NCI-H510A treated with DMSO at 0.1 percent for 48 hours (cell line): Measurements from ENCODE around the gene FAM89B.
A peak's percentile ranks its signal among the peaks of the same experiment; 100 is the strongest.
"Not testable (repeated sequence)": the region's sequence is repeated elsewhere in the genome, so short reads cannot be mapped to it uniquely, and the experiment has no call there.

ENCODE experiments used
- DNase-seq: peaks from one replicate; lab custom pipeline; 2025; lab: John Stamatoyannopoulos, UW

FAM89B gene

DNA sequence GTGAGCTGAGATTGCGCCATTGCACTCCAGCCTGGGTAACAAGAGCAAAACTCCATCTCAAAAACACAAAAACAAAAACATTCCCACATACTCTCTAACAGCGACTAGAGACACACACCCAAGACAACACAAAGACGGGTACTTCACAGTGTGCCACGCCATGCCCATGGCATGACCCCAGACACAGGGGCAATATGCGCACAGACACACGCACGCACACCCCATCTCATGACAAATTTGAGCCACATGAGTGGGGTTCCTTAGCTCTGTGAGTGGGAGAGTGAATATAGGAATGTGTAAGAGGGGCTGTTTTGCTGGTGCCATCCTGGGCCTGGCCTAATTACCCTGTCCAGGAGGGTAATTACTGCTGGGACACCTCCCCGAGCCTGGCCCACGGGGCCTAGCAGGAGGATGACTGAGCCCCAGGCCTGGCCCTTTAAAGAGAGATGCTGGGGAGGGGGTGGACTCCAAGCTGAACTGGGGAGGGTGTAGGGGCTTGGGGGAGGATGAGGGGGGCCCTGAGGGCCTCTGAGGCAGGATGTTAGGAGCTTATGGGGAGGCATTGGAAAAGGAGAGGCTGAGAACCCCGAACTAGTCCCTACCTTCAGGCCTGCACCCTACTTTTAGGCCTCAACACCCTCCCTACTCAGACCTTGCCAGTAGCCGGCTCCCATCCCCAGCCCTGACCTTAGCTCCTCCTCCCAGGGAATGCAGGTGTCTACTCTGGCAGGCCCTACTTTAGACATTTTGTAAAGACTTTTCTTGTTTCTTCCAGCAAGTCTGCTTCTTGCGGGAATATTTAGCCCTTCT is 15.7 kb upstream of the FAM89B start:
- DNase-seq, result no peak

DNA sequence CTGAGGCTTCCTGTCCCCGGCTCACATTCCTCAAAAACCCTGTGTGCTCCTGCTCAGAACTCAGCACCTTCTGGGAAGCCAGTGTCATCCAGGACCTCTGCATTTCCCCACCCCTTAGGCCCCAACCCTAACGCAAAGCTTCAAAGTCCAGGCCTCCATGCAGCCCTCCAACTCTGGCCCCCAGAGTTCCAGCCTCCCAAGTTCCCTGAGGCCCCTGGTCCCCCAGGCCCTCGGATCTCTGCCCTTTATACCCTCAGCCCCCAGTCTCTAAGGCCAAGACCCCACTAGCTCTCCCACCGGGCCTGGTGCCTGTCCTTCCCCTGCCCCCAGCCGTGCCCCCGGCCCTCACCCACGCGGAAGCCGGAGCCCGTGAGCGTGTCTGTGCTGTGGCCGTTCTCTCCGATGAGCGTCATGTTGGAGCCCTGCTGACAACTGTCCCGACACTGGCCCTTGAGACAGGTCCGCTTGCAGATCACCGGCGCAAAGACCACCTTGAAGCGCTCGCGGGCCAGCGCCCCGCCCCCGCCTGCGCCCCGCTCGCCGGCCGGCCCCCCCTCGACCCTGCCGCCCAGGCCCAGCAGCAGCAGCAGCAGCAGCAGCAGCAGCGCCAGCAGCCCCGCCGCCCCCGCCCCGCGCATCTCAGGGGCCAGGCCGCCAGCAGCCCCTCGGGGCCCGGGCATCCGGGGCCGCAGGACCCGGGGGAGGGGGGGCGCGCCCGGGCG is 14.9 kb upstream of the FAM89B start:
- DNase-seq, result no peak

DNA sequence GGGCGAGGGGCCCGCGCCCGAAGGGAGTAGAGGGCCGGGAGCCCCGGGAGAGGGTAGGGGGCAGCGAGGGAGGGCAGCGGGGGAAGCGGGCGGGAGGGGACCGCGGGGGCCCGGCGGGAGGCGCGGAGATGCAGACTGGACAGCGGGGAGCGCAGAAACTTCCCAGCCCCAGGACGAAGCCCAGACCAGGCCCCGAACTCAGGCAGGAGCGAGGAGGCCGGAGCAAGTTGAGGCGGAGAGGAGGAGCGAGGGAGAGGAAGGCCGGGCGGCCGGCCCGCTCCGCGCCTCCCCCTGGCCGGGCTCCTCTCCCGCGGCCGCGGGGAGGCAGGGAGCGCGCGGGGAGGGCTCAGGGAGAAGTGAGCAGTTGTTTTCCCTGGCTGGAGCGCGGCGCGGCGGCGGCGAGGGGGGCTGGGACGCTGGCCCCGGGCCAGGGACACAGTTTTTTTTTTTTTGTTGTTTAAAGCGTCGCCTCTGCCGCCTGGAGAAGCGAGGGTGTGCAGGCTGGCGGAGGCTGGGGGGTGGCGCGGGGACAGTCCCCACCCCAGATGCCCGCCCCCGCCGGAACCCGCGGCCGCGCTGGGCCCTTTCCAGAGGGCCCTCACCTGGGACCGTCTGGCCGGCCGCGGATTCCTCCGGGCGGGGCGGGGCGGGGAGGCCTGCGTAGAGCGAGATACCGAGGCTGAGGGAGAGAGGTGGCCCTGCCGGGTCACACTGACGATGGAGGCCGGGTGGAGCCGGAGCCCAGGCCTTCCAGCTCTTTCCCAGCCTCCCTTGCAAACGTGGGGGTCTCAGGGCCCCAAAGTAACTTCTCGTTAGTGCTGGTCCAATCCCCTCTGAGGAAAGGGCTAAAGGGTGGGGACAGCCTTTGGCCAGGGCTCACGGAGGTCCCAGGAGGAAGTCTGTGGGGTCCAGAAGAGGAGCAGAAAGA is 14.1 kb upstream of the FAM89B start, which contains the start of gene LTBP3:
Gene LTBP3, minus strand, starts transcription at position 358 of the 928 bp plus-strand sequence. CDS start 400 bp downstream, outside the sequence.
- DNase-seq, result peak; percentile 53

DNA sequence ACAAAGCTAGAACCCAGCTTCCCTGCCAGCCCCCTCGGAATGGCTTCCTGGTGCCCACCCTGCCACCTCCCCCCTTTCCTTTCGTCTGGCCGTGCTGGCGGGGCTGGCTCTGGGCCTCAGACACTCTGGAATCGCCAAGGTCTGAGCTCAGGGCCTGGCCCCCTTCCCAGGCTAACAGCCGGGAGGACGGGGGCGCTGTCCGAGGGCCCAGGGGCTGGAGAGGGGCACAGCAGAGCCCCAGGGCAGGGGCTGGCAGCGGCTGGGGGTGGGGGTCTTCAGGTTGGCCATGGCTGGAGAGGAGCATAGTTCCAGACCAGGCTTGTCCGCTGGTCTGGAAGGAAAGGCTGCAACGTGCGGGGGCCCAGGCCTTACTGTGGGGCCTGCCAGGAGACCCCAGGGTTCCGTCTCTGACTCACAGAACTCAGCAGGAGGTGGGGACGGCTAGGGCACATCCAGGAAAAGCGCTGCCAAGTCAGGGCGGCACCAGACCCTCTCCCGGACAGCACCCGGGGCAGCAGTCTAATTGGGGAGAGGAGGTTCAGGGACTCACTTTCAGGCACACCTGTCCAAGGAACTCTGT is 13.3 kb upstream of the FAM89B start:
- no peak for DNase-seq

DNA sequence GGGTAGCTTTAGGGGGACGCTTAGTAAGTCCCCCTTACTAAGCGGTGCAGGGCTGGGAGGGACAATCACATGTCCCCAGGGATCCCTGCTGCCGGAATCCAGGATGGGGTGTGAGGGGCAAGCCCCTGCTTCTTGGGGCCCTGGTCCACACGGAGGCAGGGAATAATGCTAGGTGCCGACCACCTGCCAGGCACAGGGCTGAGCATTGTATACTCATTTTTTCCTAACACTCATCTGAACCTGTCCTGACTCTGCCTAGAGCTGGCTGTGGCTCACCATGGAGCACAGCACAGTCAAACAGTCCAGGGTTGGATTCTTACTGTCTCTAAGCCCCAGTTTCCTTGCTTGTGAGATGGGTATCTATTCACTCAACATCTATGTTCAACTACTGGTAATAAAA is 12.8 kb upstream of the FAM89B start:
- DNase-seq, result no peak

DNA sequence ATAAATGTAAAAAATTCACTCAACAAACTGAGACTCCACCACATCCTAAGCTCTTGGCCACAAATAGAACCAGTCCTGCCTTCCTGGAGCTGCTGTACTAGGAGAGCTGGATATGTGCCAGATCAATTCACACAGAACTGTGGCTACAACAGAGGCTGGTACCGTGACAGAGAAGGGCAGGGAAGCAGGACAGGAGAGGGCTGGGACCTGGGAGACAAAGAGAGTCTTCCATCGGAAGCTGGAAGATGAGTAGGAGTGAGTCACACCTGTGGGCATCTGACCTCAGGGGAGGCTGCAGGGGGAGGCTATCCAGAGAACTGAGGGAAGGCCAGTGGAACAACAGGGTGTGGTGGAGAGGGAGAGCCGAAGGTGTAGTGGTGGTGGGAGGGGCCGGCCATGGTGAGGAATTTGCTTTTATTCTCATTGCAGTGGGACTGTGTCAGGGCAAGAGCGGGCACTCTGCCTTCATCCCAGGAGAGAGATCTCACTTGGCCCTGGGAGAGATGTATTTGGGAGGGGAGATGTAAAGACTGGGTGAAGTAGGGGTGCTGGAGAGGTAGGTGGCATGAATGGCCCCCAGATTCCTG is 12.3 kb upstream of the FAM89B start:
- peak; percentile 77 for DNase-seq

DNA sequence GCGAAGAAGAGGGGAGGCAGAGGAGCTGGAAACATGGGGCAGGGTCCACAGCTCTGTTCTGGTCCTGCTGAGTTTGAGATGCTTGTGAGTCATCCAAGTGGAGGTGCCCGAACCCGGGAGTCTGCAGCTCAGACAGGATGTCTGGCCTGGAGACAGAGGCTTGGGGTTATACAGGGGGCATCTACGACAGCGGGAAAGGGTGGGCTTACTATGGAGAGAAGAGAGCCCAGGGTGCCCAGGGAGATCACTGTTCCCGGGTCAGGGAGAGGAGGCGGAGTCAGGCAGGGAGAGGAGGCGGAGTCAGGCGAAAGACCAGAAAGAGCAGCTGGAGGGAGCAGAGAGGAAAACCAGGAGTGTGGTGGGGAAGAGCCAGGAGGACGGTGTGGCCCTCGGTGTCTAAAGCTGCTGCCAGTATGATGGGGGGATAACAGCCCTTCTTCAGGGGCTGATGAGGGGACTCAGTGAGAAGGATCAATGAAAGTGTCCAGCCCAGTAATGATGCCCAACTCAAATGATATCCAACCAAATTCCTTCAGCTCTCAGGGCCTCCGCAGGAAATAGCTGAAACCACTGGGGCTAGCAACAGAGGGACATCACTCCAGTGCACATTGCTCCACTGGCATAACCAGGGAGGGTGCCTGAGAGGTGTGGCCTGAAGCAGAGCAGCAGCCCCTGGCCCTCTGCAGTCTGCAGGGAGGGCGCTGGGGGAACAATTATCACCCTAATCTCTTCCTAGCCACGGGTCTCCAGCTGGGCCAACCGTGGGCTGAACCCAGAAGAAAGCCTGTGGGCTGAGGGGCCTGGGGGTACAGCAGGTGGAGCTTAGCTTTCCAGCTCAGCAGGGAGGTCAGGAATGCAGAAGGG is 11.6 kb upstream of the FAM89B start:
- peak; percentile 19 for DNase-seq

DNA sequence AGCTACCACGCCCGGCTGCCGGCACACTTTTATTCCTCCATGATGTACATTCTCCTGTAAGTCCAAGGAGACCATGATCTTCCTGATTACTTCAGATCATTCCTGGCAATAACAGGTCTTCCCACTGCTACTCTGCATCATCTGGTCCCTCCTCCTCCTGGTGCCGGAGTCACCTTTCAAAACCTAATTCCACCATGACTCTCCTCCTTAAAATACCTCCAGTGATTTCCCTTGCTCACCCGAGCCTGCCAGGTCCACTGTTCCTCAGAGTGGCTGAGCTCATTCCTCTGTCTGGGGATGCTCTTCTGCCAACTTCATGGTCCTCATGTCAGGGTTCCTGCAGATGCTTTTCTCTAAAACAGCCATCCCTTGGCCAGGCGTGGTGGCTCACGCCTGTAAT is 10.3 kb upstream of the FAM89B start:
- no peak for DNase-seq

DNA sequence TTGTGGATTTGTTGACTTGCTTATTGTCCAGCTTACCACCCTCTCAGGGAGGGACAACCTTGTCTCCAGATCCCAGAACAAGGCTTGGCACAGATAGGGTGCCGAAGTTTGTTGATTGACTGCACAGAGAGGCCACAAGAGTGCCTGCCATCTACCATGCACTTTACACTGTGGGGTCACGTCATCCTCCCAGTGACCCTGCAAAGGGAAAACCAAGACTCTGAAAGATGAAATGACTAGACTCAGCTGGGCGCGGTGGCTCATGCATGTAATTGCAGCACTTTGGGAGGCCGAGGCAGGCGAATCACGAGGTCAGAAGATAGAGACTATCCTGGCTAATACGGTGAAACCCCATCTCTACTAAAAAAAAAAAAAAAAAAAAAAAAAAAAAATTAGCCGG is 9.6 kb upstream of the FAM89B start:
- no peak for DNase-seq

DNA sequence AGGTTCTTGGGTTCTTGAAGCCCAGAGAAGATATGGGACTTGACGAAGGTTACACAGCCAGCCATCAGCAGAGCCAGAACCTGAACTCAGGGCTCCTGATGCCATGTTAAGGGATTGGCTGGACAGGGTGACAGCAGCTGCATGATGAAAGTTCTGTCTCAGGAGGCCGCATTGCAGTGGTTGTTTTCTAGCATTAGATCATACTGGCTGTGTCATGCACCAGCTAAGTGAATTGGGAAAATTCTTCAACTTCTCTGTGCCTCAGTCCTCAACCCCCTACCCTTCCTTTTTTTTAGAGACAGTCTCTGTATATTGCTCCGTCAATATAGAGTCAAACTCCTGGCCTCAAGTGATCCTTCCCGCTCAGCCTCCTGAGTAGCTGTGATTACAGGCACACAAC is 8.7 kb upstream of the FAM89B start:
- DNase-seq, result no peak

DNA sequence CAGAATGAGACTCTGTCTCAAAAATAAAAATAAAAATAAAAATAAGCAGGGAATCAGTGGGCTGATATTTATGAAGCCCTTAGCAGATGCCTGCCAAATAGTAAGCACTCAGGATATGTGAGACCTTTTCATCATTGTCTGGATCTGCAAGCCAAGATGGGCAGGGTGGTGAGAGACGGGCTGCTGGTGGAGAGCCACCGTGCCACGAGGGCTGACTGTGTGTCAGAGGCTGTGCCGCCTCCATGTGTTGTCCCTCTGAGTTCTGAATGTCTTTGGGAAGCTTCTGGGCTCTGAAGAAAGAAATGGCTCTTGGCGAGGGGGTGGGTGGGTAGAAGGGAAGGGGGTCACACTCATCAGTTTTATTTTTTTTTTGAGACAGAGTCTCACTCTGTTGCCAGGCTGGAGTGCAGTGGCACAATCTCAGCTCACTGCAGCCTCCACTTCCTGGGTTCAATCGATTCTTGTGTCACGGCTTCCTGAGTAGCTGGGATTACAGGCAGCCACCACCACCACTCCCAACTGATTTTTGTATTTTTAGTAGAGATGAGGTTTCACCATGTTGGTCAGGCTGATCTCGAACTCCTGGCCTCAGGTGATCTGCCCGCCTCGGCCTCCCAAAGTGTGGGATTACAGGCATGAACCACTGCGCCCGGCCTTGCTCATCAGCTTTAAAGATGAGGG is 7.3 kb upstream of the FAM89B start:
- not testable (repeated sequence) for DNase-seq

DNA sequence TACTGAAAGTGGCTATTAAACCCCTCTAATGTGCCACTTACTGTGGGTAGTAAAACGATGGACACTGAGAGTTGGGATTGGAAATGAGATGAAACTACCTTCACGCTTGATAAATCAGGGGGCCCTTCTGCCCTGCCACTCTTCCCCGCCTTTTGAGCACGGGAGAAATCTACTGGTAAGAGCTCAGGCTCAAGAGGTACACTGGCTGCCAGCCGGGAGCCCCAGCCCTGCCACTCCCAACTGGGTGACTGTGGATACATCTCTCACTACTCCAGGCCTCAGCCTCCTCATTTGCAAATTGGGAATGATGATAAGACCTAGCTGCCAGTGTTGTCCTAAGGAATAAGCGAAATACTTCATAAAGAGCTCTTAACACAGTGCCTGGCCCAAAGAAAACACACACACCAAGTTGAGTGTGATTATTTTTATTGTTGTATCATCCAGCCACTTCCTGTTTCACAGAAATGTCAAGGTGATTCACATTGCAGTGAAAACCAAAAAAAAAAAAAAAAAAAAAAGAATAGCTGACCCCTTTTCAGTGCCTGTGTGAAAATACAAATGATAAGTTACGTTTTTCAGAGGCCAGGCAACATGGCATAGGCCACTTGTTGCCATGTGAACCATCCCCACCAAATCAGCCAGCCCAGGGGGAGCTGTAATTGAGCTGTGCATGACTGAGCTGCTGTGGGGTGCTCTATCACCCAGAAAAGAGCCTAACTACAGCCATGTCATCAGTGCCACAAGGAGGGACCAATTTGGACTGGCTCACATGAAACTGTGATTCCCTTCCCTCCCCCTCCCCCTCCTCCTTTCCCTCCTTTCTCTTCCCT is 6.5 kb upstream of the FAM89B start:
- DNase-seq, result no peak

DNA sequence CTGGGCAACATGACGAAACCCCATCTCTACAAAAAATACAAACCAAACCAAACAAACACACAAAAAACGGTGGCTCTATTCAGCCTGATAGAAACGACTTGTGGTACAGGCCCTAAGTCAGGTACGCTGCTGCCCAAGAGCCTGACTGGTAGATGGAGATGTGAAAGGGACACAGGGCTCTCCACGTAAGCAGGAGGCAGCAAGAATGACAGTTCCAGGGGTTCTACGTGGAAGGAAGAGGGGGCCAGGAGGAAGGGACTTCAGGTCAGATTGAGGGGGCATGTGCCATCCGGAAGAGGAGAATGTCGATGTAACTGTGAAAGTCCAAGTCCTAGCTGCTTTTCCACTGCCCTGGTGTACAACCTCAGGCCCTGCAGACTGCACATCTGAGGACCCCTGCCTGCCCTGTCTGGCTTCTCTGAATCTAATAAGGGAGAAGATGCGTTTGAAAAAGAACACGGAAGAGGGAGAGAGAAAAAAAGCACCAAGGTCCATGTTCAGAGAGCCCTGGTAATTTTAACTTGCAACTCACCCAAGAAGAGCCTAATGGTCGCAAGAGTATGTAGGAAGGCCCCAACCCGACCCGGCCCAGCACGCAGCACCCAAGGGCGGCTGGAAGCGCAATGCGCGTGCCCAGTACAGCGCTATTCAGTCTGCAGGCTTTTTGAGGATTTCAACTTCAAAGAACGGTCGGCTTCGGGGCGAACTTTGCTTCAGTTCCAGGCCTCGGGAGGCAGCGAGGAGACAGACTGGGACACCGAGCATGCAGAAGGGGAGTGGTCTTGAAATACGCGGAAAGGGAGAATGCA is 3.0 kb upstream of the FAM89B start:
- no peak for DNase-seq

DNA sequence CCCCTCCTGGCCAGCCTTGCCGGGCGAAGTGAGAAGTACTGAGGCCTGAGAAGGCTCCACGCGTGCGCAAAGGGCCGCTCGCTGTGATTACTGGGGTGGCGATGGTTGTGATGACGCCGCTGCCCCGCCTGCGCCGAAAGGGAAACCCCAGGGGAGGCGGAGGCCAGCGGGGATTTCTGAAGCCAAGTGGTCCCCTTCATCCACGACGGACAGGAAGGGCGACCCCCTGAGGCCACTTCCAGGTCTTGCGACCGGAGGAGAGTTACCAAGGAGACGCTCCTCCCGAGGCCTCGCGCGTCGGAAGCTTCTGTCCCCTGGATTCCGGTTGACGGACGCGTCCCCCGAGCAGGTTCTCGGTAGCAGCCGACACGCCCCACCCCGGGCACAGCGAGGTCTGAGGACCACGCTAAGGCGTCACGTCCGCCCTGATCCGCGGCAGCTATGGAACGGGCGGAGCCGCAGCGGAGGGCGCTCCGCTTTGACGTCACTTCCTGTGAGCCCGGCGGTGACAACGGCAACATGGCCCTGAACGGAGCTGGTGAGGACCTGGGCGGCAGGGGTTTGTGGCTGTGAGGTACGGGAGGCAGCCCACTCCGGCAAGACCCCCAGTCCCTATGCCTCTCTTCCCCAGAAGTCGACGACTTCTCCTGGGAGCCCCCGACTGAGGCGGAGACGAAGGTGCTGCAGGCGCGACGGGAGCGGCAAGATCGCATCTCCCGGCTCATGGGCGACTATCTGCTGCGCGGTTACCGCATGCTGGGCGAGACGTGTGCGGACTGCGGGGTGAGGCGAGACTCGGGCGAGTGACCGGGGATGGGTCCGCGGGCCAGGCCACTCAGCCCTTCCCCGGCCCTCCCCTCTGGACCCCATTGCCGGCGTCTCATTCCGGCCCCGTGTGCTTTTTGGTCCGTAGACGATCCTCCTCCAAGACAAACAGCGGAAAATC is 2.1 kb upstream of the FAM89B start, which contains the start of gene ZNRD2:
Gene ZNRD2, plus strand, starts transcription at position 505 of the 946 bp plus-strand sequence. Its CDS starts 15 bp downstream, at position 520.
- DNase-seq, result peak; percentile 98

DNA sequence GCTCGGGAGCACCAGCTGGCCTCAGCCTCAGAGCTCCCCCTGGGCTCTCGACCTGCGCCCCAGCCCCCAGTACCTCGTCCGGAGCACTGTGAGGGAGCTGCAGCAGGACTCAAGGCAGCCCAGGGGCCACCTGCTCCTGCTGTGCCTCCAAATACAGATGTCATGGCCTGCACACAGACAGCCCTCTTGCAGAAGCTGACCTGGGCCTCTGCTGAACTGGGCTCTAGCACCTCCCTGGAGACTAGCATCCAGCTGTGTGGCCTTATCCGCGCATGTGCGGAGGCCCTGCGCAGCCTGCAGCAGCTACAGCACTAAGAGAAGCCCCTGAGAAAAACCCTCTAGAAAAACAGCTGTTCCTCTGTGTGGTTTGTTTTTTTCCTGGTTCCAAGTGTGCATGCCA is 918 bp upstream of the FAM89B start:
- no peak for DNase-seq

DNA sequence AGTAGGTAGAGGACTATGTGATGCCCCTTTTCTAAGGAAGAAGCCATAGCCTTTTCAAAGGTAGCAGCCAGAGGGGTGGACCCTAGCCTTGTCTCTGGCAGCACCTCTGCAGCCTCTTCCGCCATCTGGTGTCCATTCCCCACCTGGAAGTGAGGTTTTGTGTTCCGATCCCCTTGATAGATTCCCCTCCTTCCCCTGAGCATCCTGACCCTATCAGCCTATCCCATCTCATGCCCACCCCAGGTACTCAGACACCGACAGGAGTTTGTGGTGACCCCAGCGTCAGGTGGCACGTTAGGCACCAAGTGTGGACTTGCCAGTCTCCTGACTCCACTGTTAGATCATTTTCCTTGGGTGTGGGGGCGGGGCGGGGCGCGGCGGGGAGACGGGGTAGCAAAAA is 398 bp upstream of the FAM89B start:
- peak; percentile 67 for DNase-seq
